HG03575 (cell line): Measurements from ENCODE around the gene SERPINI2.
"Not testable (repeated sequence)": the region's sequence is repeated elsewhere in the genome, so short reads cannot be mapped to it uniquely, and the experiment has no call there.

ENCODE experiments used
- ATAC-seq: cut with Tn5 transposase; IDR thresholded peaks from one replicate; pipeline ENCODE4 v1.9.1; 2021; ENCODE audit not compliant: unreplicated experiment, insufficient number of reproducible peaks, low FRiP score; ENCODE audit errors: extremely low read depth

Gene SERPINI2

DNA sequence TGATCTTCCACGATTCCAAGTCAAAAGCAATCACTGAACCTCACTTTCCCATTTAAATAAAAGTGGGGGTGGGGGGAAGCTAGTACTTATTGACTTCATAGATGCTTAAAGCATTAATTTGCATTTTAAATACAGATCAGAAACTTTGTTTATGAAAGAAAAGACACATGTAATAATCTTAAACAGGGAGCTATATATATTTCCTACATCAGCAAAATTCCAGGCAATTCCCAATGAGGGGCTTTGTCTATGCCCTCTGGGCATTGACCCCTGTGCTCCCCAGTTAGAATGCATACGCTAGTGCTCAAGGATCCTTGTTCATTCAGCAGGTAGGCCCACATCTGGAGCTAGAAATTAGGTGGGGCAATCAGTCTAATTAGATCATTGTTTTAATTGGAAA, 20.0 kb downstream of the SERPINI2 start:
- ATAC-seq: no peak

DNA sequence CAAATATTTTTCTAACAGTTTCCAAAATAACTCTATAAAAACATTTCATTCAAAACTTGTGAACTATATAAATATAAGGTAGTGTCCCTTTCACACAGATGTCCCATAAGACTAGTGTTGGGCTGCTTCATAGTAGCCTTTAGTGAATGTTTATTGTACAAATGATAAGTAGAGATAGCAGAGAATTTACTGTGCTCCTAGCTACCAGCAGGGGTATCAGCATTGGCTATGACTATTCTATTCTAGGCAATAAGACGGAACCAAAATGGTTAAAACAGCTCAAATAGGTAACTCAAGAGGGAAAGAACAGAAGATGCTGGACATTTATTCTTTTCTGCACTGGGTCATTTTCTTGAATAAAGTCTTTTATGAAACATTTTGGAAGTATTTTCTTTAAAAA, 22.6 kb downstream of the SERPINI2 start:
- ATAC-seq: no peak

DNA sequence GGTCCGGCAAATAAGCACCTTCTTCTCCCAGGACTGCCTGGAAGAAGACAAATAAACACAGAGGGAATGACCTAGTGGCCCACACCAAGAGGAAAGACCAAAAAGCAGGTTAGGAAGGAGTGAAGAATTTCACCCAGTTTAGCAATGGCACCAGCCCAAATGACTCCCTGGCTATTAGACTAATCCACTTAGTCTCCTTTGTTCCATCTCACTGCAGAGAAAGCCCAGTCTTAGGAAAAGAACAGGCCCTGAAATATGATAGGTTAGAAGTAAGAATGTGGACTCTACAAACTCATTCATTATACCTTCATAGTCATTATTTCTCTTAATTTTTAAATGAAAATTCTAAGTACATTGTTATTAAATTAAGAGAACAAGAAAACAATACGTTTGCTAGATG, 23.2 kb downstream of the SERPINI2 start:
- no peak for ATAC-seq

DNA sequence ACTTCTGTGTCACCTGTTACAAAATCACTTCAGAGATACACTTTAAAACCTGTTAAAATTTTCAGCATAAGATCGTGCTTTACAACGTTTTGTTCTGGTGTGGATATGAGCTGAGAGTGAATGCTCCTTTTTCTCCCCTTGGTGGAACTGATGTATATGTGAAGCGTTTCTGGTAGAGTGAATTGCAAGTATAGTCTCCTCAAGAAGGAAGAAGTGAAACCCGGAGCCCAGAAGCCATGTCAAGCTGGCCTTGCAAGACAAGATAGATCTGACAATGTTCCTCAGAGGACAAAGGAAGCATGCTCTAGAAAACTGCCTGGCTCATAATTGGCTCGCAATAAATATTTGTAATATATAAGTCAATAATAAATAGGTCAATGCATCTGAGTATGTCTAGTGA, 23.6 kb downstream of the SERPINI2 start:
- ATAC-seq: no peak

DNA sequence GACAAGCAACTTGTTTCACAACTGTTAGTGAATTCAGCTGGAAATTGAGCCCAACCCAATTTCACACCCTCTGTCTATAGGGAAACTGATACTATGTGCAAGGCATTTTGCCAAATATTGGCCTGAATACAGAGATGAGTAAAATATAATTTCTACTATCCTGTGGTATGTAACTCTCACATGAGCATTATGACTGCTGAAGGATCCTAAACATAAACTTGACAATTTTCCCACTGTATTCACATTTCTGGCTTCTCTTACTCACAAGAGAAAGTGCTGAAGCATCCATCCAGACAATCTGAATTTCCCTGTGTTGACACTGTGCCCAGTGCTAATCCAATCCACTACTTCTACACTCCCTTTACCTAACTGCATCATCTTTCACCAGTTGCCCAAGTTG, 28.4 kb downstream of the SERPINI2 start:
- no peak for ATAC-seq

DNA sequence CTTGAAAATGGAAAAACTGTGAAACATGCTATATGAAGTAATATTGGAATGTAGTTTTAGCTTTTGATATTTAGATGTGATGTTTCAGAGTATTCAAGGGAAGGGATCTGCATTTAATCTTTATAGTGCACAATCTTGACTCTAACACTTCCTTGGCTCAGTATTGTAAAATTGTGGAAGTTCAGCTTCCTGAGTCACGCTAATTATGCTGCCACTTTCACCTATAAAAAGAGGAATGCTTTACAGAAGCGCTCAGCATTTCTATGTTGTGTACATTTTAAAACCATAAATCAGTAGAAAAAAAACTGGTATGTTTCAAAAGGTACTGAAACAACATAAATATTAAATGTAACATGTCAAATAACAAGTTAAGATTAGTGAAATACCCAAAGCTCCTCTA, 32.6 kb downstream of the SERPINI2 start:
- no peak for ATAC-seq

DNA sequence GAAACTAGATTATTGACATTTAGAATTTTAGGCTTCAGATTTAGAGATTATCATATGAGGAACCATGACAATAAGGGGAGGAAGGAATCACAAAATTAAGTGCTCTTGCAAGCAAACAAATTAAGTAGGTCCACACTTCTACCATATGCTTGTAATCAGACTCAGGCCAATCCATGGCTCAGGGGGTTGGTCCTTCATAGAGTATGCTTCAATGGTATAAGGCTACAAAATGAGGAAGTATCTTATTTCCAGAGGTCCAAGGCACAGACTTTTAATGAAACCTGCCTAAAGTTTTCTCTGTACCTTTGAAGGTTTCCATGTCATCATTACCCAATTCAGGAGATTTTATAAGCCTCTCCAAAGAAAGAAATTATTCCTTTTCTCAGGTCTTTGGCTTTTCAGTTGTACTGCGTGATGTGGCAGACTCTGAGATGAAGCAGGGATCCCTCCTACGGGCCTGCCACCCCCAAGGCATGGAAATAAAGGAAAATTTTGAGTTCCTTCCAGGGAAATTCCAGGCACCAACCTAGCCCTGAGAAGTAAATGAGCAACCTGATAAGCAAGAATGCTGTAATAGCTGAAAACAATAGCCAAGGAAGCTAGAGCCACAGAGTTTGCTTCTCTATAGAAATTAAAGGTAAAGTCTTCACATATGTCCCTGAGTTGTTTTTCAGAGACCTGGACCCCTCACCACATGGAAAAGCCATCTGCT, 36.3 kb downstream of the SERPINI2 start:
- ATAC-seq: no peak

DNA sequence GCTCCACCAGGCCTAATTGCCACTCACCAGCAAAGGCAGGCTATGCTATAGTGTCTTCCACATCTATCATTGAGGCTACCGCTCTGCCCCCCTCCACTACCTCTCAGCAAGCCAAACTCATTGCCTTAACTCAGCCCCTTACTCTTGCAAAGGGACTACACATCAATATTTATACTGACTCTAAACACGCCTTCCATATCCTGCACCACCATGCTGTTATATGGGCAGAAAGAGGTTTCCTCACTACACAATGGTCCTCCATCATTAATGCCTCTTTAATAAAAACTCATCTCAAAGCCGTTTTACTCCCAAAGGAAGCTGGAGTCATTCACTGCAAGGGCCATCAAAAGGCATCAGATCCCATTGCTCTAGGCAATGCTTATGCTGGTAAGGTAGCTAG, 46.9 kb downstream of the SERPINI2 start:
- not testable (repeated sequence) for ATAC-seq

DNA sequence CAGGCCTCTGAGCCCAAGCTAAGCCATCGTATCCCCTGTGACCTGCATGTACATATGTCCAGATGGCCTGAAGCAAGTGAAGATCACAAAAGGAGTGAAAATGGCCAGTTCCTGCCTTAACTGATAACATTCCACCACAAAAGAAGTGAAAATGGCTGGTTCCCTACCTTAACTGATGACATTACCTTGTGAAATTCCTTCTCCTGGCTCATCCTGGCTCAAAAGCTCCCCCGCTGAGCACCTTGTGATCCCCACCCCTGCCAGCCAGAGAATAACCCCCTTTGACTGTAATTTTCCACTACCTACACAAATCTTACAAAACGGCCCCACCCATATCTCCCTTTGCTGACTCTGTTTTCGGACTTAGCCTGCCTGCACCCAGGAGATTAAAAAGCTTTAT, 51.4 kb downstream of the SERPINI2 start:
- ATAC-seq: not testable (repeated sequence)

DNA sequence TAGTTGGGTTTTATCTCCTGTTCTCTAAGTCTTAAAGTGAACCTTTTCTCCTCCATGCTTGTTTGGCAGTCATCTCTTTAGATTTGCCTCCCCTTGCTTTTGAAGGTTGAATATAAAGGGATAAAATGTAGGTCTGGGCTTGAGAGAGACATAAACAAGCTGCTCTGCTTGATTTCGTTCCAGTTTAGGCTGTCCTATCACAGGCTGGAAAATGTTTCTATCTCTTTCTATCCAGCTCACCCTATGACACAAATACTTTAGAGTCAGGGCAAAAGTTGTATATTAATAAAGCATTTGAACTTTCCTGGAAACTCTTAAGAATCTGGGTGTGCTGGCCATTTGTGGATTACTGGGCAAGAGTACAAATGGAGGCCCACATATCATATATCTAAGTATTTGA, 64.2 kb downstream of the SERPINI2 start:
- ATAC-seq: no peak

DNA sequence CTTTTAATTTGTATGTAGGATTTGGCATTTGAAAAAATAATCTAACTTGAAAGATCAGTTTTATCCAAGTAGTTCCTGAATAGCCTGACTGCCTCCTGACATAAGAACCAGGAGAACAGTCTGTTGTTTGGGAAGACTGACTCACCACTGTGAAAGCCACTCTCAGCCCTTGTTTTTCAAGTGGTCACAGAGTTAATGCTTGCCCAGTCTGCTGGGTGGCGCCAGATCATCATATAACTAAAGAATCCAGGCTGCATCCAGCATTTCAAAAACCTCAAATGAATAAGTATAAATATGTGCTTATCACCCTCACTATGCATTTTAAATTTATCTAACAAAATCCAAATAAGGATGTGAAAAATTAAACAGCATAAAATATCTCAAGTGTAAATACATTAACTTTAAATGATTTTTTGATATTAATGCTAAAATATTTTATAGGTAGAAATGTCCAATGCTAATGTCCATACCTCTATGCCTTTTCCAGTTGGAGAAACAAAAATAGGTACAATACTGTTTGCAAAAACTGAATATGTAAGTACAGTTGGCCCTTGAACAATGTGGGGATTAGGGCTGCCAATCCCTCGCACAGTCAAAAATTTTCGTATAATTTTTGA, 66.9 kb downstream of the SERPINI2 start:
- ATAC-seq: no peak

DNA sequence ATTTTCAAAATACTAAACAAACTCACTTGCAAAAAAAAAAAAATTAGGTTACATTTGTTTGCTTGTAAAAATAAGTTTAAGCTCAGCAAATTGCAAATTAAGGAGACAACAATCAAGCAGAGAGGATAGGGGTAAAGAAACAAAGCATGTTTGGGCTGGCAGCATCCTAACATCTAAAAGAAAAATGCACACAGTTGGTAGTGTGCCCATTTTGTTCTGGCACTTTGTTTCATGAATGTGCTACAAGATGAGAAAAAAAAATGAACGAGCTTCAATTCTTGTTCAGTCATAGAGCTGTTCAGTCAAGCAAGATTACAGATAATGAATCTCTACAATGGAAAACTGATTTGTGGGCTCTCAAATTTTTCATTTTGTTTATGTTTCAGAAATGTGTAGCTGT, 76.0 kb downstream of the SERPINI2 start:
- no peak for ATAC-seq

DNA sequence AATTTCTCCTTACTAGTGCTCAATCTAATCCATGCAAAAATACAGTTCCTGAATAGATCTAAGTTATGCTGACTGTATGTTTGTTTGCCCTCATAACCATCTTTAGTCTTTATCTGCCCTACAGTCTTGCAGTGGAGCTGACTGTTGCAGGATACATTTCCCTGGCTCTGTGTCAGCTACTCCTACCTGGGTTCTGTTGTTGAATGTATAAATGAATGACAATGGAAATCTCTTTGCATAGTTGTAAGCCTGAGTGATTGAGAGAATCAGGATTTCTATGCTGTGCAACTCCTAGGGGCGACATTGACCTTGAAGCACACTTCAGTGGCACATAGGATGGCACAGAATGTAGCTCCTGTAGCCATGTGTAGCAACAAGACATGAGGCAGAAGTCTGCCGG, 77.8 kb downstream of the SERPINI2 start:
- ATAC-seq: no peak

DNA sequence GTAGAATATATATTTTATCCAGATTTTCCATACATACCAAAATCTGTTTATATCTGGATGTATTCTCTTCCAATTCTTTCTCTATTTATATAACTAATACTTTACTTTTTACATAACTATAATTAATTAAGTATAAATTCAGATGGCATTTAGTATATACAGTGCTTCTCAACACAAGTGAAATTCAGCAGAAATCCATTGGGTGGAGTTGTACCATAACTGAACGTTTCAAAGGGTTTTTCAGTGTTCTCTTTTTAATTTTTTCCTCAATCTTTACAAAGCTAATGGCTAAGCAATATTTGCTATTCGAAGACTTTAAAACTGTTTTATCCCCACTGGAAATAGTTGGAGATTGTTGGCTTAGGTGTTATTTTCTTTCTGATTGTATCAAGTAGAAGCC, 79.8 kb downstream of the SERPINI2 start:
- ATAC-seq: no peak
